Stomach smooth muscle (tissue), 2 donors: Measurements from ENCODE around the gene ARHGAP25.

Experiments
- H3K27ac ChIP-seq: one replicate; pipeline ENCODE4 v1.7.0; 2013; ENCODE audit warnings: mild to moderate bottlenecking, low read length, inconsistent platforms
- H3K27me3 ChIP-seq, 2 donors: one replicate each; pipeline ENCODE4 v1.7.0; 2013; ENCODE audit warnings: low read length in 2 of 2; ENCODE audit not compliant: insufficient read depth in 2 of 2, control insufficient read depth in 1 of 2
- H3K36me3 ChIP-seq, 2 donors: one replicate each; pipeline ENCODE4 v1.7.0; 2013; ENCODE audit warnings: low read length in 2 of 2; ENCODE audit not compliant: control insufficient read depth in 2 of 2, insufficient read depth in 2 of 2
- H3K4me1 ChIP-seq: one replicate; pipeline ENCODE4 v1.7.0; 2013; ENCODE audit warnings: low read length; ENCODE audit not compliant: control insufficient read depth, insufficient read depth
- H3K4me3 ChIP-seq, 2 donors: one replicate each; pipeline ENCODE4 v1.7.0; 2013; ENCODE audit warnings: low read length in 2 of 2
- H3K9ac ChIP-seq, 2 donors: one replicate each; pipeline ENCODE4 v1.7.0; 2013; ENCODE audit warnings: low read length in 2 of 2, mild to moderate bottlenecking in 1 of 2
- H3K9me3 ChIP-seq, 2 donors: one replicate each; pipeline ENCODE4 v1.7.0; 2013; ENCODE audit warnings: low read length in 2 of 2; ENCODE audit not compliant: control insufficient read depth in 2 of 2
- donor health status: healthy.
- donor health status: Pancreatic carcinoma.

Gene ARHGAP25

GRCh38 chr2:68744366-68744912 lies 9.8 kb downstream of the ARHGAP25 start:
- no peaks in the 10 kb centered on the region for H3K36me3 ChIP-seq
- H3K27me3 ChIP-seq = no peaks in the 10 kb centered on the region
- no peaks in the 10 kb centered on the region for H3K4me1 ChIP-seq
- H3K27ac ChIP-seq = no peak overlapping the region
- H3K4me3 ChIP-seq = no peak overlapping the region
- H3K9me3 ChIP-seq = no peaks in the 10 kb centered on the region
- H3K9ac ChIP-seq = no peak overlapping the region

- no peak overlapping the region for H3K9ac ChIP-seq
- no peak overlapping the region for H3K27ac ChIP-seq
- H3K4me1 ChIP-seq = no peaks in the 10 kb centered on the region
- no peaks in the 10 kb centered on the region for H3K36me3 ChIP-seq
- no peaks in the 10 kb centered on the region for H3K27me3 ChIP-seq
- H3K9me3 ChIP-seq = no peaks in the 10 kb centered on the region
- H3K4me3 ChIP-seq = no peak overlapping the region
Measured at GRCh38 chr2:68745006-68745405, 10.4 kb downstream of the ARHGAP25 start.

- Histone ChIP-seq H3K4me3 (no peak overlapping the region), H3K4me1 (no peaks in the 10 kb centered on the region), H3K27me3 (no peaks in the 10 kb centered on the region), H3K9me3 (no peaks in the 10 kb centered on the region), H3K9ac (no peak overlapping the region), H3K36me3 (no peaks in the 10 kb centered on the region), H3K27ac (no peak overlapping the region)
Measured at GRCh38 chr2:68746408-68746807, 11.8 kb downstream of the ARHGAP25 start.

- Histone ChIP-seq H3K36me3 (no peaks in the 10 kb centered on the region), H3K27me3 (no peaks in the 10 kb centered on the region), H3K9ac (no peak overlapping the region), H3K4me1 (no peaks in the 10 kb centered on the region), H3K4me3 (no peak overlapping the region), H3K27ac (no peak overlapping the region), H3K9me3 (no peaks in the 10 kb centered on the region)
Measured at GRCh38 chr2:68747413-68747812, 12.8 kb downstream of the ARHGAP25 start.

- H3K36me3 ChIP-seq = no peaks in the 10 kb centered on the region
- H3K4me1 ChIP-seq = no peaks in the 10 kb centered on the region
- H3K4me3 ChIP-seq = no peak overlapping the region
- H3K9ac ChIP-seq = no peak overlapping the region
- no peaks in the 10 kb centered on the region for H3K27me3 ChIP-seq
- H3K27ac ChIP-seq = no peak overlapping the region
- no peaks in the 10 kb centered on the region for H3K9me3 ChIP-seq
Measured at GRCh38 chr2:68747900-68748299, 13.3 kb downstream of the ARHGAP25 start.

GRCh38 chr2:68748568-68748967 lies 14.0 kb downstream of the ARHGAP25 start:
- no peak overlapping the region for H3K9ac ChIP-seq
- H3K9me3 ChIP-seq = no peaks in the 10 kb centered on the region
- H3K4me3 ChIP-seq = no peak overlapping the region
- H3K36me3 ChIP-seq = no peaks in the 10 kb centered on the region
- no peaks in the 10 kb centered on the region for H3K4me1 ChIP-seq
- H3K27me3 ChIP-seq = no peaks in the 10 kb centered on the region
- H3K27ac ChIP-seq = no peak overlapping the region

GRCh38 chr2:68749345-68749744 lies 14.7 kb downstream of the ARHGAP25 start:
- H3K36me3 ChIP-seq = no peaks in the 10 kb centered on the region
- no peaks in the 10 kb centered on the region for H3K27me3 ChIP-seq
- no peaks in the 10 kb centered on the region for H3K9me3 ChIP-seq
- H3K27ac ChIP-seq = no peak overlapping the region
- no peak overlapping the region for H3K9ac ChIP-seq
- H3K4me3 ChIP-seq = no peak overlapping the region
- no peaks in the 10 kb centered on the region for H3K4me1 ChIP-seq

- Histone ChIP-seq H3K27ac (no peak overlapping the region), H3K9me3 (no peaks in the 10 kb centered on the region), H3K4me3 (no peak overlapping the region), H3K27me3 (no peaks in the 10 kb centered on the region), H3K9ac (peak overlapping the region in 1 of 2 donors; percentile 27), H3K4me1 (no peaks in the 10 kb centered on the region), H3K36me3 (no peaks in the 10 kb centered on the region)
Measured at GRCh38 chr2:68750592-68751396, 16.2 kb downstream of the ARHGAP25 start.

GRCh38 chr2:68751397-68752339 lies 17.1 kb downstream of the ARHGAP25 start:
- H3K27me3 ChIP-seq = no peaks in the 10 kb centered on the region
- no peaks in the 10 kb centered on the region for H3K9me3 ChIP-seq
- H3K4me1 ChIP-seq = no peaks in the 10 kb centered on the region
- H3K4me3 ChIP-seq = peak overlapping the region; percentile 44 to 49
- H3K27ac ChIP-seq = no peak overlapping the region
- no peaks in the 10 kb centered on the region for H3K36me3 ChIP-seq
- peak overlapping the region in 1 of 2 donors; percentile 27 for H3K9ac ChIP-seq

GRCh38 chr2:68753318-68753717 lies 18.7 kb downstream of the ARHGAP25 start:
- Histone ChIP-seq H3K27me3 (no peaks in the 10 kb centered on the region), H3K4me1 (no peaks in the 10 kb centered on the region), H3K9me3 (no peaks in the 10 kb centered on the region), H3K27ac (no peak overlapping the region), H3K9ac (no peak overlapping the region), H3K4me3 (no peak overlapping the region), H3K36me3 (no peaks in the 10 kb centered on the region)
